Upper lobe of left lung (tissue), 6 donors: Measurements from ENCODE around the gene DLG2. TPM values are rescaled to one million over a fixed set of nuclear protein-coding genes. Genes with fewer than 3 reads are reported as not detected.

Experiments
- ATAC-seq, 2 donors: fragments of 200-7000 bp; cut with Tn5 transposase; one replicate each; pipeline ENCODE4 v1.9.1; 2022; ENCODE audit warnings: mild to moderate bottlenecking in 2 of 2, moderate library complexity in 2 of 2; ENCODE audit not compliant: low FRiP score in 2 of 2
- DNase-seq, 2 donors: peaks; one replicate each; pipeline ENCODE4 v3.0.0-alpha.2; 2019 to 2020
- H3K27ac ChIP-seq, 4 donors: fragments of 200-600 bp; sonication (generic); one replicate each; pipeline ENCODE4 v1.5.1; 2016 to 2019
- H3K27me3 ChIP-seq, 4 donors: fragments of 200-600 bp; sonication (generic); one replicate each; pipeline ENCODE4 v1.5.1; 2017 to 2019
- H3K36me3 ChIP-seq, 4 donors: fragments of 200-600 bp; sonication (generic); one replicate each; pipeline ENCODE4 v1.5.1; 2016 to 2019
- H3K4me1 ChIP-seq, 4 donors: fragments of 200-600 bp; sonication (generic); one replicate each; pipeline ENCODE4 v1.5.1; 2018 to 2019
- H3K4me3 ChIP-seq, 4 donors: fragments of 200-600 bp; sonication (generic); one replicate each; pipeline ENCODE4 v1.5.1; 2017 to 2019; ENCODE audit warnings: mild to moderate bottlenecking in 2 of 4, moderate library complexity in 1 of 4
- H3K9me3 ChIP-seq, 4 donors: fragments of 200-600 bp; sonication (generic); one replicate each; pipeline ENCODE4 v1.5.1; 2018 to 2019
- CTCF ChIP-seq, 6 experiments: fragments of 450-650 bp in 4 of 6; fragments of 200-600 bp in 2 of 6; sonication (generic) in 2 of 6; IDR thresholded peaks; one replicate each; pipeline ENCODE4 v1.5.1; 2016 to 2019; ENCODE audit warnings: antibody characterized with exemption in 6 of 6
- EP300 ChIP-seq, 4 donors: sonication (generic); formaldehyde crosslinking; IDR thresholded peaks; one replicate each; pipeline ENCODE4 v1.5.1; 2017; ENCODE audit warnings: antibody characterized with exemption in 4 of 4, control low read depth in 2 of 4
- POLR2A ChIP-seq, 4 donors: fragments of 450-650 bp; IDR thresholded peaks; one replicate each; pipeline ENCODE4 v1.5.1; 2016 to 2017; ENCODE audit warnings: antibody characterized with exemption in 4 of 4, mild to moderate bottlenecking in 2 of 4
- POLR2AphosphoS5 ChIP-seq, 2 donors: sonication (generic); formaldehyde crosslinking; IDR thresholded peaks; one replicate each; pipeline ENCODE4 v1.5.1; 2017; ENCODE audit warnings: antibody characterized with exemption in 2 of 2
- WGBS, 2 donors: methylation state at CpG; one replicate each; pipeline ENCODE4 v1.1.5; 2017 to 2018; 5-methylcytosine and 5-hydroxymethylcytosine counted together
- total RNA-seq, 6 donors: library from RNA; depleted of rRNA in 4 of 6; stranded (reverse); fragments of >200 nt in 4 of 6; gene quantifications; one replicate each; pipeline versions ENCODE4 v1.1.0 to v1.2.1, GENCODE V29; 2016 to 2021
- donor health status: DM: no; HTN: no; CAD: no; lungs with moderate emphysema.
- donor health status: DM: no; HTN: yes; CAD: no; lungs with severe emphysema.

DLG2 gene
- total RNA-seq, 6 donors from 2014 or later, result 3.4 to 37.7 (median 9.1) TPM

DNA sequence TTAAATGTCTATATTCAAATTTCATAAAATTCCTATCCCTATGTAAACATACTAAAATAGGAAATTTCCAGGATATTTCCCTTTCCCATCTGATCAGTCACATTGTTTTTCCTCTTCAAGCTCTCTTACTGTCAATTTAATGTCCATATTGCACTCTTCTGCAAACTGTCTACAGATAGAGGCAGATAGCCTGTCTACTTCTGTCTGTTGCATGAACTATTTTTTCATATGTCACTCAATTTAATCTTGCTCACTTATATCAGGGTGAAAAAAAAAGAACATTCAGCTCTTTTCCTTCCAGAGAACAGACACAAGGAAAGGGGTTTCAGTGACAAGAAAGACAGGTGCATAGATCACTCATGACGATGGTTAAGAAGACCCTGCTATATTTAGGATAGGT is 1327.1 kb downstream of the DLG2 start:
- TF ChIP-seq EP300 (IDR thresholded peaks at IDR 0.05), result no peak
- no peak for TF ChIP-seq CTCF (IDR thresholded peaks at IDR 0.05)
- TF ChIP-seq POLR2A (IDR thresholded peaks at IDR 0.05), result no peak
- TF ChIP-seq POLR2AphosphoS5 (IDR thresholded peaks at IDR 0.05), result no peak
- Histone ChIP-seq H3K27ac (no peak overlapping the region), H3K36me3 (no peaks in the 10 kb centered on the region), H3K4me1 (no peaks in the 10 kb centered on the region), H3K27me3 (no peaks in the 10 kb centered on the region), H3K4me3 (no peak overlapping the region), H3K9me3 (no peaks in the 10 kb centered on the region)
- whole genome bisulfite sequencing, 2 donors, result 66 to 75% methylated on average over 1 of the region's 1 CpG
- DNase-seq, result no peak
- ATAC-seq, result no peak

GRCh38 chr11:84297570-84297969 is 1329.6 kb downstream of the DLG2 start:
- 90 to 94% methylated on average over 2 of the region's 2 CpGs for WGBS, 2 donors

GRCh38 chr11:84295815-84296214 is 1331.3 kb downstream of the DLG2 start:
- H3K9me3 ChIP-seq, result no peaks in the 10 kb centered on the region
- no peak for ATAC-seq
- H3K27me3 ChIP-seq, result no peaks in the 10 kb centered on the region
- no peaks in the 10 kb centered on the region for H3K36me3 ChIP-seq
- 79 to 82% methylated on average over 4 of the region's 4 CpGs for WGBS, 2 donors
- DNase-seq, result no peak
- TF ChIP-seq POLR2AphosphoS5 (IDR thresholded peaks at IDR 0.05) (no peak), POLR2A (IDR thresholded peaks at IDR 0.05) (no peak), CTCF (IDR thresholded peaks at IDR 0.05) (no peak), EP300 (IDR thresholded peaks at IDR 0.05) (no peak)
- no peak overlapping the region for H3K27ac ChIP-seq
- no peak overlapping the region for H3K4me3 ChIP-seq
- H3K4me1 ChIP-seq, result no peaks in the 10 kb centered on the region

More at GRCh38 chr11:84297570-84297969, 1329.6 kb downstream of the DLG2 start:
- Histone ChIP-seq H3K27me3 (no peaks in the 10 kb centered on the region), H3K27ac (no peak overlapping the region), H3K4me3 (no peak overlapping the region), H3K4me1 (no peaks in the 10 kb centered on the region), H3K36me3 (no peaks in the 10 kb centered on the region), H3K9me3 (no peaks in the 10 kb centered on the region)
- TF ChIP-seq POLR2A (IDR thresholded peaks at IDR 0.05) (no peak), CTCF (IDR thresholded peaks at IDR 0.05) (no peak), POLR2AphosphoS5 (IDR thresholded peaks at IDR 0.05) (no peak), EP300 (IDR thresholded peaks at IDR 0.05) (no peak)
- DNase-seq (no peak), ATAC-seq (no peak)

- H3K4me1 ChIP-seq, result no peaks in the 10 kb centered on the region
- no peak overlapping the region for H3K4me3 ChIP-seq
- no peaks in the 10 kb centered on the region for H3K27me3 ChIP-seq
- H3K9me3 ChIP-seq, result no peaks in the 10 kb centered on the region
- no peaks in the 10 kb centered on the region for H3K36me3 ChIP-seq
- WGBS, 2 donors, result 76 to 89% methylated on average over 2 of the region's 2 CpGs
- TF ChIP-seq POLR2AphosphoS5 (IDR thresholded peaks at IDR 0.05) (no peak), EP300 (IDR thresholded peaks at IDR 0.05) (no peak), POLR2A (IDR thresholded peaks at IDR 0.05) (no peak)
- no peak overlapping the region for H3K27ac ChIP-seq
- DNase-seq, result no peak
- no peak for ATAC-seq
Measured at GRCh38 chr11:84292955-84293354, 1334.2 kb downstream of the DLG2 start.

GRCh38 chr11:84292006-84292405 is 1335.1 kb downstream of the DLG2 start:
- no peak for ATAC-seq
- WGBS, 2 donors, result 53 to 77% methylated on average over 4 of the region's 4 CpGs
- TF ChIP-seq CTCF (IDR thresholded peaks at IDR 0.05) (no peak), POLR2A (IDR thresholded peaks at IDR 0.05) (no peak), POLR2AphosphoS5 (IDR thresholded peaks at IDR 0.05) (no peak), EP300 (IDR thresholded peaks at IDR 0.05) (no peak)
- no peaks in the 10 kb centered on the region for H3K36me3 ChIP-seq
- H3K9me3 ChIP-seq, result no peaks in the 10 kb centered on the region
- no peak for DNase-seq
- no peak overlapping the region for H3K4me3 ChIP-seq
- no peak overlapping the region for H3K27ac ChIP-seq
- no peaks in the 10 kb centered on the region for H3K4me1 ChIP-seq
- H3K27me3 ChIP-seq, result no peaks in the 10 kb centered on the region
